DOHH2 (cell line): Measurements from ENCODE around the gene CDH2.

Experiments used
- H3F3A ChIP-seq: fragments of 200-600 bp; sonication (generic), shearing (Covaris generic); 2 replicates; pipeline ENCODE4 v1.6.0; 2016; ENCODE audit warnings: antibody characterized with exemption, mild to moderate bottlenecking; ENCODE audit not compliant: control insufficient read depth, insufficient read depth
- H3K27ac ChIP-seq: fragments of 200-600 bp; sonication (generic); 2 replicates; pipeline ENCODE4 v1.5.1; 2014; ENCODE audit warnings: low read depth, mild to moderate bottlenecking, low read length, moderate library complexity
- H3K27me3 ChIP-seq: fragments of 200-600 bp; sonication (generic); 2 replicates; pipeline ENCODE4 v1.6.1; 2014; ENCODE audit warnings: mild to moderate bottlenecking, low read length, mixed read lengths; ENCODE audit not compliant: control insufficient read depth
- H3K36me3 ChIP-seq: fragments of 200-600 bp; sonication (generic); 2 replicates; pipeline ENCODE4 v1.6.1; 2014; ENCODE audit warnings: mild to moderate bottlenecking, low read length, moderate library complexity, mixed read lengths; ENCODE audit not compliant: control insufficient read depth
- H3K4me1 ChIP-seq: fragments of 200-600 bp; sonication (generic); 2 replicates; pipeline ENCODE4 v1.6.1; 2014; ENCODE audit warnings: mild to moderate bottlenecking, low read length, mixed read lengths; ENCODE audit not compliant: control insufficient read depth
- H3K4me2 ChIP-seq: fragments of 200-600 bp; sonication (generic); 2 replicates; pipeline ENCODE4 v1.6.0; 2014; ENCODE audit warnings: mild to moderate bottlenecking, low read length, moderate library complexity
- H3K4me3 ChIP-seq: fragments of 200-600 bp; sonication (generic); 2 replicates; pipeline ENCODE4 v1.5.1; 2014; ENCODE audit warnings: mild to moderate bottlenecking, low read length, mixed read lengths
- H3K79me2 ChIP-seq: fragments of 200-600 bp; sonication (generic); 2 replicates; pipeline ENCODE4 v1.6.1; 2014; ENCODE audit warnings: mild to moderate bottlenecking, low read length, mixed read lengths; ENCODE audit not compliant: control insufficient read depth
- H3K9me2 ChIP-seq: fragments of 200-600 bp; sonication (generic); replicated peaks from 2 replicates; pipeline ENCODE4 v1.6.1; 2014; ENCODE audit warnings: mild to moderate bottlenecking, low read length, mixed read lengths; ENCODE audit not compliant: control insufficient read depth
- H3K9me3 ChIP-seq: fragments of 200-600 bp; sonication (generic); 2 replicates; pipeline ENCODE4 v1.6.1; 2014; ENCODE audit warnings: antibody characterized with exemption, low read length, mixed read lengths; ENCODE audit not compliant: control insufficient read depth, insufficient read depth
- H4K20me1 ChIP-seq: fragments of 200-600 bp; sonication (generic); 2 replicates; pipeline ENCODE4 v1.6.0; 2014; ENCODE audit warnings: low read depth, mild to moderate bottlenecking, antibody characterized with exemption, low read length, moderate library complexity; ENCODE audit not compliant: control insufficient read depth, insufficient read depth
- EZH2phosphoT487 ChIP-seq: fragments of 200-600 bp; sonication (generic); IDR thresholded peaks from 2 replicates; pipeline ENCODE4 v1.6.1; 2017; ENCODE audit warnings: borderline replicate concordance, mild to moderate bottlenecking, antibody characterized with exemption, low read length, moderate library complexity, mixed read lengths
- TF ChIP-seq, protein P1 (sequence below): fragments of 200-600 bp; sonication (generic); IDR thresholded peaks from one replicate; pipeline ENCODE4 v1.5.1; 2014; ENCODE audit warnings: antibody characterized with exemption, mild to moderate bottlenecking, low read depth, low read length; ENCODE audit not compliant: poor library complexity, severe bottlenecking

The CDH2 gene

DNA sequence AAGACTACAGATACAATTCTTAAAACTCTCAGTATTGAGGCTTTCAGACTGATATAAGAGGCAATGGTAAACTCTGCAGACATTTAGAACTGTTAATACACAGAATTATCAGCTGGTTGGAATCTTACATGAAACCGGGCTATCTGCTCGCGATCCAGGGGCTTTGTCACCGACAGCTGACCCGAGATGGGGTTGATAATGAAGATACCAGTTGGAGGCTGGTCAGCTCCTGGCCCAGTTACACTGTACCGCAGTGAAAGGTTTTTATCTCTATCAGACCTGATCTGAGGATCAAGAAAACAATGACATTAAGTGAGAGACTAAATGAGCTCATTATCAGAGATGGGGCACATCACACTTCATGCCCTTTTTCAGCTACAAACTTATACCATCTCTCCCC is 167.3 kb downstream of the CDH2 start:
- no peaks in the 10 kb centered on the region for H3K79me2 ChIP-seq
- no peaks in the 10 kb centered on the region for H4K20me1 ChIP-seq
- H3K27ac ChIP-seq: no peak overlapping the region
- no peaks in the 10 kb centered on the region for H3K9me3 ChIP-seq
- H3K4me3 ChIP-seq: no peak overlapping the region
- H3K27me3 ChIP-seq: no peaks in the 10 kb centered on the region
- H3K4me1 ChIP-seq: no peaks in the 10 kb centered on the region
- H3K9me2 ChIP-seq: no peaks in the 10 kb centered on the region
- H3K36me3 ChIP-seq: no peaks in the 10 kb centered on the region
- H3F3A ChIP-seq: no peaks in the 10 kb centered on the region
- no peak overlapping the region for H3K4me2 ChIP-seq
- no peak for TF ChIP-seq EZH2phosphoT487
- TF ChIP-seq, protein P1, sequence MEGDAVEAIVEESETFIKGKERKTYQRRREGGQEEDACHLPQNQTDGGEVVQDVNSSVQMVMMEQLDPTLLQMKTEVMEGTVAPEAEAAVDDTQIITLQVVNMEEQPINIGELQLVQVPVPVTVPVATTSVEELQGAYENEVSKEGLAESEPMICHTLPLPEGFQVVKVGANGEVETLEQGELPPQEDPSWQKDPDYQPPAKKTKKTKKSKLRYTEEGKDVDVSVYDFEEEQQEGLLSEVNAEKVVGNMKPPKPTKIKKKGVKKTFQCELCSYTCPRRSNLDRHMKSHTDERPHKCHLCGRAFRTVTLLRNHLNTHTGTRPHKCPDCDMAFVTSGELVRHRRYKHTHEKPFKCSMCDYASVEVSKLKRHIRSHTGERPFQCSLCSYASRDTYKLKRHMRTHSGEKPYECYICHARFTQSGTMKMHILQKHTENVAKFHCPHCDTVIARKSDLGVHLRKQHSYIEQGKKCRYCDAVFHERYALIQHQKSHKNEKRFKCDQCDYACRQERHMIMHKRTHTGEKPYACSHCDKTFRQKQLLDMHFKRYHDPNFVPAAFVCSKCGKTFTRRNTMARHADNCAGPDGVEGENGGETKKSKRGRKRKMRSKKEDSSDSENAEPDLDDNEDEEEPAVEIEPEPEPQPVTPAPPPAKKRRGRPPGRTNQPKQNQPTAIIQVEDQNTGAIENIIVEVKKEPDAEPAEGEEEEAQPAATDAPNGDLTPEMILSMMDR: no peak

DNA sequence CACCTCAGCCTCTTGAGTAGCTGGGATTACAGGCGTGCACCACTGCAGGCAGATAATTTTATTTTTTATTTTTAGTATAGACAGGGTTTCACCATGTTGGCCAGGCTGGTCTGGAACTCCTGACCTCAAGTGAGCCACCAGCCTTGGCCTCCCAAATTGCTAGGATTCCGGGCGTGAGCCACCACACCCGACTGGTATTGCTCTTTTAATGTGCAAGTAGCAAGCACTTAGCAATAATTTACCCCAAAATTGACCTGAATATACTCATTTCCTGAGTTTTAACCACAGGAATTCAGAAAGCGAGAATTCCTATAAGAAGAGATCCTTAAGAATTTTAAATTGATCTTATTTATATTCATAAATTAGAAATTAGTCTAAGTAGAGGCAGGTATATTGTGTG is 169.1 kb downstream of the CDH2 start:
- TF ChIP-seq, protein P1: no peak
- no peak for TF ChIP-seq EZH2phosphoT487
- no peak overlapping the region for H3K27ac ChIP-seq
- H3K9me3 ChIP-seq: no peaks in the 10 kb centered on the region
- no peaks in the 10 kb centered on the region for H3F3A ChIP-seq
- H3K36me3 ChIP-seq: no peaks in the 10 kb centered on the region
- H3K79me2 ChIP-seq: no peaks in the 10 kb centered on the region
- no peak overlapping the region for H3K4me3 ChIP-seq
- H4K20me1 ChIP-seq: no peaks in the 10 kb centered on the region
- no peaks in the 10 kb centered on the region for H3K4me1 ChIP-seq
- H3K9me2 ChIP-seq: no peaks in the 10 kb centered on the region
- H3K27me3 ChIP-seq: no peaks in the 10 kb centered on the region
- no peak overlapping the region for H3K4me2 ChIP-seq

- no peak overlapping the region for H3K27ac ChIP-seq
- H3K79me2 ChIP-seq: no peaks in the 10 kb centered on the region
- no peak overlapping the region for H3K4me3 ChIP-seq
- H3K9me3 ChIP-seq: no peaks in the 10 kb centered on the region
- no peaks in the 10 kb centered on the region for H3K27me3 ChIP-seq
- TF ChIP-seq, protein P1: no peak
- no peak for TF ChIP-seq EZH2phosphoT487
- H4K20me1 ChIP-seq: no peaks in the 10 kb centered on the region
- no peaks in the 10 kb centered on the region for H3K4me1 ChIP-seq
- H3K36me3 ChIP-seq: no peaks in the 10 kb centered on the region
- H3F3A ChIP-seq: no peaks in the 10 kb centered on the region
- no peak overlapping the region for H3K4me2 ChIP-seq
- H3K9me2 ChIP-seq: no peaks in the 10 kb centered on the region
Measured at GRCh38 chr18:28005164-28005563, 171.8 kb downstream of the CDH2 start.

GRCh38 chr18:28004606-28005005 is 172.3 kb downstream of the CDH2 start:
- TF ChIP-seq, protein P1: no peak
- TF ChIP-seq EZH2phosphoT487: no peak
- Histone ChIP-seq H3K4me2 (no peak overlapping the region), H3K27me3 (no peaks in the 10 kb centered on the region), H3K4me3 (no peak overlapping the region), H3F3A (no peaks in the 10 kb centered on the region), H3K9me2 (no peaks in the 10 kb centered on the region), H4K20me1 (no peaks in the 10 kb centered on the region), H3K9me3 (no peaks in the 10 kb centered on the region), H3K27ac (no peak overlapping the region), H3K79me2 (no peaks in the 10 kb centered on the region), H3K4me1 (no peaks in the 10 kb centered on the region), H3K36me3 (no peaks in the 10 kb centered on the region)
